Measurements from ENCODE around the gene TBRG4.
"Not testable (repeated sequence)": the region's sequence is repeated elsewhere in the genome, so short reads cannot be mapped to it uniquely, and the experiment has no call there.

Gene TBRG4

GRCh38 chr7:45111298-45112223, at the start of gene TBRG4:
Gene TBRG4 (minus strand): TSS chr7:45111697. CDS start chr7:45109237, 2,460 bp downstream.
- peak; percentile 89 for DNase-seq (ENCODE audit: low read depth)

DNA sequence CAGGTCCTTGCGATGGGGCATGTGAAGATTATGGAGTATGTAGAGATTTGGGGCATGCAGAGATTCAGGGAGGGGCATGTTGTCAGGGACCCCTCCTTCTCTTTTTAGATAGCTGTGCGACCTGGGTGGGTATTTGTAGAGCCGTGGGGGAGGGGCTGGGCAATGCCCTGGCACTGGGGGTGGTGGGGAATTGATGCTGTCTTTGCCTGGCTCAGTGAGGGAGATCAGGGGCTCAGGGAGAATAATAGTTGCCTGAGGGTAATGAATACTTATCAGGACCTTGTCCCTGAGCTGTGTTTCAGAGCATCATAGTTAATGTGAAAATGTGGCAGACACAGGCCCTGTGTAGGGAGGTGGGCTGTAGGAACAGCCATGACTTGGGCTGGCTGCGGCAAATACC, 49.6 kb upstream of the TBRG4 start:
- DNase-seq (ENCODE audit: low read depth): no peak

DNA sequence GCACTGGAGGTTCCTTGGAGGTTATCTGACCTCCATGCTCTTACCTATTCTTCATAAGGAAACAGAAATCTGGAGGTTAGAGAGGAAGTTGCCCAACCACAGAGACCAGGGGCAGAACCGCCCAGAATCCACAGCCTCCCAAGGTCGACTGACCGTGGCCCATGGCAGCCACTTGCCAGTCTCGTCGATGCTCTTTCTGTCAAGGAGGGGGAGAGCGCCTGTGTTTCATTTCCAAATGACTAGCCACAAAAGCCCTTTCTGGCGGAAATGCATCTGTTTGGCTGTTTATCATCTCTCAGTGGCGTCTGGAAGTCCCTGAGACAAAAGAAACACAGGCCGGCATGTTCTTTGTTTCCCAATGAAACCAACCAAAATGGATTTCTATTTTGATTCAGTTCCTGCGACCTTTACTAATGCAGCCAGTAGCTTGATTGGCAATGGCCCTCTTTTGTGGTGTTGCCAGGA, 49.0 kb upstream of the TBRG4 start:
- no peak for DNase-seq (ENCODE audit: low read depth)

DNA sequence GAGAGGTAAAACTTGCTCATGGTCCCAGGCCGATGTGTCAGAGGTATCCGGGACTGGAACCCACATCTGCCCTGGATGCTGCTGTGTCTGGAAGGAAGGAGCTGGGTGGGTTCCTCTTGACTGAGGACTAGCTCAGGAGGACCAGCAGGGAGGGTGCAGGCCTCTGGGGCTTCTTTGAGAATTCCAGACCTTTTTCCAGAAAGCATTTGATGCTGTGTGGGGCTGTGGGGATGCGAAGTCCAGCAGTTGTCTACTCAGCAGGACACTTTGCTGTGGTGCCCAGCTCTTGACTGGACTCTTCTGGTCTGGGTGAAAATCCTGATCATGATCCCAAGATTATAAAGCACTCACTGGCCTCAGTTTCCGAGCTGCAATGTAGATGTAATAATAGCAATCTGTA, 47.8 kb upstream of the TBRG4 start:
- no peak for DNase-seq (ENCODE audit: low read depth)

DNA sequence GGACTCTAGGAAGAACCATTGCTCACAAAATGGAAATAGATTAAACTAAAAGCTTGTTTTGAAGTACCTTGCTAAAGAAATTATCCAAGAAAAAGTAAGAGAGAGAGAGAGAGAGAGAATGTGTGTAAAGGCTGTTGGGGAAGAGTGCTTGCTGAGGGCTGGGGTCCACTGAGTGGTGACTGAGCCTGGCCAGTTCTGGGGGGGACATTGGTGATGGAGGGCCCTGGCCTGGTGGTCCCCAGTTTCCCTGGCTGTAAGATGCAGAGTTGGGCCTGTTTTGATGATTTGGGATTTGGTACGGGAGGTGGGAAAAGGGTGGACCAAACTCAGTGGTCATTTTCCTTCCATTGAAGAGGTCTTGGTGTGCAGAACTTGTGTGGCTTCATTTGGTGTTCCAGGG, 47.0 kb upstream of the TBRG4 start:
- DNase-seq (ENCODE audit: low read depth): no peak

DNA sequence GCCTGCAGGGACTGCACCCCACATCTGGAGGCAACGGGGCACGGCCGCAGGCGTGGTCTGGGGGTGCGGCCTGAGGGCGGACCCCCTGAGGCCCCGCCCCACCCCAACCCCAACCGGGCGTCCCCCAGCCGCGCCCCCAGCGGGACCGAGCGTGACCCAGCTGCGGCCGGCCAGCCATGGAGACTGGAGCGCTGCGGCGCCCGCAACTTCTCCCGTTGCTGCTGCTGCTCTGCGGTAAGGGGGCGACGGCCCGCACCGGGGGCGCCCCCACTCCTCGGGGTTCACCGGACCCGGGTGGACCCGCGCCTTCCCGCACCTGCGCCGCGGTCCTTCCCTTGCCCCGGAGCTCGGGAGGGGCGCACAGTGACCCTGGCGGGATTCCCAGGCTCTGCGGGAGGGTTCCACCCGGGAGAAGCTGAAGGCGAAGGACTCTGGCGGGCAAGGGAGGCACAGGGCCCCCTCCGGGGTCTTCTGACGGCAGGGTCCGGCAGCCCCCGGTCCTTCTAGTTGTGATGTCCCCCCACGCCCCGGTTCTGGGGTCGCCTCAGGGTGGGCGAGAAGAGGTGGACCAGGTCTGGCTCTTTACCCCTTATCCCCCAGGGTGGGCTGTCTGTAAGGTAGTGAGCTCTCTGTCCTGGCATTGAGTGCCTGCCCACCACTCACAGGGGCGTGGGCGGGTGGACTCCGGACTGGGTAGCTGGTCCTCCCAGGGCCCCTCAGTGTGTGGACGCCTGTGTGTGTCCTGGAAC, 46.3 kb upstream of the TBRG4 start, which contains the start of gene RAMP3:
RAMP3 (plus strand) TSS at position 139 of the 749 bp plus-strand sequence; CDS start at position 177, 38 bp downstream.
- no peak for DNase-seq (ENCODE audit: low read depth)

GRCh38 chr7:45157286-45157652, 45.8 kb upstream of the TBRG4 start:
- DNase-seq (ENCODE audit: low read depth): no peak

GRCh38 chr7:45156516-45157272, 45.2 kb upstream of the TBRG4 start:
- no peak for DNase-seq (ENCODE audit: low read depth)

GRCh38 chr7:45155941-45156340, 44.4 kb upstream of the TBRG4 start:
- no peak for DNase-seq (ENCODE audit: low read depth)

DNA sequence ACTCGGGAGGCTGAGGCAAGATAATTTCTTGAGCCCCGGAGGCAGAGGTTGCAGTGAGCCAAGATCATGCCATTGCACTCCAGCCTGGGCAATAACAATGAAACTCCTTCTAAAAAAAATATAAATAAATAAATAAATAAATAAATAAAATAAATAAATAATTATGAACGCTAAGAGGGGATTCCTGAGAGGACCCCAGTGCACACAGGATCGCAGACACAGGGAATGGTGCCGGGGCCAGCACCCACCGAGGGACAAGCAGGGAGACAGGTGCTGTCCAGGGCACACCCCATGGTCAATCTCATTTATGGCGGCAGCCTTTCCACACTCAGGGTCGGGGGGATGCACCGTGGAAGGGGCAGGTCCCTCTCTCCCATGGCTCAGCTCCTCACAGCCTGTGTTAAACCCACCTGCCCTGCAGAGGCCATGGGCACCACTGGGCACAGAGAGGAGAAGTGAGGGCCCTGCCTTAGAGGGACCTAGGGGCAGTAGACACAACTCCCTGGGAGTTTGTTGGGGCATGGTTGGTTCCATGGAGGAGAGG, 43.9 kb upstream of the TBRG4 start:
- DNase-seq (ENCODE audit: low read depth): no peak

- DNase-seq (ENCODE audit: low read depth): not testable (repeated sequence)
Observed at GRCh38 chr7:45153861-45154260, 42.4 kb upstream of the TBRG4 start.

- no peak for DNase-seq (ENCODE audit: low read depth)
Observed at GRCh38 chr7:45153233-45153632, 41.7 kb upstream of the TBRG4 start.

DNA sequence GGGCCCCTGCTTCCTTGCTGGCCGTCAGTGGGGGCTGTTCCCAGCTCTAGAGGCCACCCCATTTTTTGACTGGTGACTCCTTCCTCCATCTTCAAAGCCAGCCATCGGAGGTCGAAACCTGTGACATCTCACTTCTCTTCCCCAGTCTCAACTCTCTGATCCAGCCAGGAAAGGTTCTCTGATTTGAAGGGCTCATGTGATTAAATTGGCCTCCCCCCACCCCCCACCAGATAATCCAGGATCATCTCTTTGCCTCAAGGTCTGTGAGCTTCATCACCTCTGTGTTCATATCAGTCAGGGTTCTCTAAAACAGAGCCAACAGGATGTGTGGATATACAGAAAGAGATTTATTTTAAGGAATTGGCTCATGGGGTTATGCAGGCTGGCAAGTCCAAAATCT, 40.5 kb upstream of the TBRG4 start:
- DNase-seq (ENCODE audit: low read depth): no peak

- no peak for DNase-seq (ENCODE audit: low read depth)
Observed at GRCh38 chr7:45151131-45151684, 39.7 kb upstream of the TBRG4 start.

GRCh38 chr7:45150199-45150598, 38.7 kb upstream of the TBRG4 start:
- no peak for DNase-seq (ENCODE audit: low read depth)

DNA sequence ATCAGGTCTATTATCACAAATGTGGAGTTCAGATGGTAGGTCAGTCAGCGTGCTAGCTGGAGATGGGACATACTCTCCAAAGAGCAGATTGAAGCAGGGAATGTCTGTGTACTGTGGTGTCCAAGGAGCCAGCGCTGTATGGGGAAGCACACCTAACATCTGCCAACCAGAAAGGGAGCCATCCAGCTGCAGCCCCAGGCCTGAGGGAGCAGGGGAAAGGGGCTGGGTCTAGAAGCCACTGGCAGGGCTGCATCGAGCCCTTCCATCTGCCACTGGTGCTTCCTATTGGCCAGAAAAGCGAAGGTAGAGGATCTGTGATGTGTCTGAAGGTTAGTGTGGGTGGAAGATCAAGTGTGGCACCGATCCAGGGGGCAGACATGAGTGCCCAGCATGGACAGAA, 38.1 kb upstream of the TBRG4 start:
- DNase-seq (ENCODE audit: low read depth): no peak

- DNase-seq (ENCODE audit: low read depth): no peak
Observed at GRCh38 chr7:45148653-45148973, 37.1 kb upstream of the TBRG4 start.

GRCh38 chr7:45147858-45148652, 36.6 kb upstream of the TBRG4 start:
- DNase-seq (ENCODE audit: low read depth): no peak

DNA sequence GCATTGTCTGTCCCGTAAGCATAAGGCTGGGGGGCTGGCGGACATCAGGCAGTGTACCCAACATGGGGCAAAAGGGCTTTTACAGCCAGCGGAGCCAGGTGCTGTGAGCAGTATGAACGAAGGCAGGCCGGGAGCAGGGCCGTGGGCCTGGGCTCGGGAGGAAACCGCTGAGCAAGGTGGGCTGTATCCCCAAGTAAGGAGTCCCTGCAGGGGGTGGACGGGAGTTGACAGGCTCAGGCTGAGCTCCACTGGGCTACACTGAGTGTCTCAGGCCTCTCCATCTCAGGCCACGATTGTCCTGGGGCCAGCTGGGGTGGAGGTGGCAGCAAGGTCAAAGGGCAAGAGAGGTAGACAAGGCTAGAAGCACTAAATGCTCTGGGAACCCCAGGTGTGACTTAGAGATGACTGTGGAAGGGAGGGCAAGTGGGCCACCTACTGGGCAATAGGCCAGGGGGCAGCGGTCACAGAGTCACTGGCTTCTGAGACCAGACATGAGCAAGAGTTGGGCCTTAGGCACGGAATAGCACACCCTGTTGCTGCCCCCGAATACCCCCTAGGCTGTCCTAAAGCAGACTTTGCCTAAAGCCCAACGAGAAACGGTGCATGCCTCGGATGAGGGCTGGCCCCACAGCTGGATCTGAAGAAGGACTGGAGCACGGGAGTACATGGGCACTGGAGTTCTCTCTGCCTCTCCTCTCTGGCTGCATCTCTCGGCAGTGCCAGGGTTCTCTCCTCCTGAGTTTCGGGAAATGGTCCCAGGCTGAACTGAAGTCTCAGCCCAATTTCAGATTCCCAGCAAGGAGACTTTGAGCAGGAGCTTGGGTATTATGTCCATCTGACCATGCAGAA, 35.3 kb upstream of the TBRG4 start:
- no peak for DNase-seq (ENCODE audit: low read depth)

- no peak for DNase-seq (ENCODE audit: low read depth)
Observed at GRCh38 chr7:45145881-45146280, 34.4 kb upstream of the TBRG4 start.
